Adrenal gland (tissue), 12 donors: ENCODE data around the gene PDGFB. TPM values are rescaled to one million over a fixed set of nuclear protein-coding genes. Genes with fewer than 3 reads are reported as not detected.

Source experiments
- DNase-seq, 7 donors: peaks; one replicate each; pipeline ENCODE4 v3.0.0-alpha.2; 2019 to 2020
- H3K27ac ChIP-seq, 5 donors: fragments of 200-600 bp; sonication (generic) in 4 of 5; 1 replicate in 3 of 5; 2 replicates in 2 of 5; pipeline versions ENCODE4 v1.5.1 to v1.8.0; 2016 to 2020; ENCODE audit warnings: mild to moderate bottlenecking in 1 of 5
- H3K27me3 ChIP-seq: fragments of 200-600 bp; 2 replicates; pipeline ENCODE4 v1.8.0; 2021
- H3K36me3 ChIP-seq, 2 donors: fragments of 200-600 bp; replicated peaks in 1 of 2; 1 replicate in 1 of 2; 2 replicates in 1 of 2; pipeline versions ENCODE4 v1.5.1 to v1.8.0; 2018 to 2022
- H3K4me1 ChIP-seq, 2 donors: fragments of 200-600 bp; replicated peaks in 1 of 2; 1 replicate in 1 of 2; 2 replicates in 1 of 2; pipeline versions ENCODE4 v1.5.1 to v1.8.0; 2018 to 2021
- H3K4me3 ChIP-seq, 4 donors: fragments of 200-600 bp; sonication (generic) in 3 of 4; one replicate each; pipeline ENCODE4 v1.5.1; 2016 to 2018
- H3K9me3 ChIP-seq, 3 donors: fragments of 200-600 bp; sonication (generic) in 1 of 3; replicated peaks in 1 of 3; 1 replicate in 2 of 3; 2 replicates in 1 of 3; pipeline versions ENCODE4 v1.5.1 to v1.8.0; 2016 to 2021
- CTCF ChIP-seq, 6 experiments: fragments of 450-650 bp in 4 of 6; fragments of 200-600 bp in 2 of 6; sonication (generic) in 1 of 6; IDR thresholded peaks; 1 replicate in 5 of 6; 2 replicates in 1 of 6; pipeline versions ENCODE4 v1.5.1 to v1.8.0; 2016 to 2021; ENCODE audit warnings: antibody characterized with exemption in 6 of 6, mild to moderate bottlenecking in 2 of 6, moderate library complexity in 1 of 6
- POLR2A ChIP-seq, 2 donors: fragments of 450-650 bp; IDR thresholded peaks; one replicate each; pipeline ENCODE4 v1.6.1; 2017; ENCODE audit warnings: antibody characterized with exemption in 2 of 2, mild to moderate bottlenecking in 2 of 2, moderate library complexity in 1 of 2
- WGBS, 4 donors: extraction: QIAGEN DNeasy Blood & Tissue Kit in 2 of 4; methylation state at CpG; one replicate each; pipeline versions ENCODE4 v1.1.5 to v1.1.7; 2013 to 2017; 5-methylcytosine and 5-hydroxymethylcytosine counted together
- intact Hi-C, 2 donors: fragments of 100-400 bp; cut with DNase I; formaldehyde crosslinking; loops; one replicate each; pipeline versions ENCODE4 v1.14.1 to v1.15.0; 2022 to 2023
- polyA plus RNA-seq, 3 donors: library from polyadenylated mRNA; stranded (reverse); fragments of 200-250 nt in 2 of 3; fragments of 350-450 nt in 1 of 3; fragmentation: Illumina TruSeq in 1 of 3; extraction: RNeasy Lipid Tissue Mini Kit (QIAGEN cat#74804) in 1 of 3; gene quantifications; one replicate each; pipeline ENCODE4 v1.2.3, GENCODE V29; 2013 to 2014
- total RNA-seq, 9 donors: library from RNA; depleted of rRNA in 4 of 9; stranded (reverse); fragments of >200 nt in 4 of 9; fragments of 120-200 nt in 1 of 9; fragmentation: NEBNext Ultra II Directional in 1 of 9; extraction: Animal tissue kit (Norgen Biotek cat#: 25700) in 1 of 9; gene quantifications; one replicate each; pipeline versions ENCODE4 v1.1.0 to v1.2.4, GENCODE V29; 2013 to 2023
- donor health status: healthy with polysubstance abuse.
- donor health status: Bipolar disorder and iron deficiency.
- donor health status: DM: yes; HTN: yes; CAD: no.
- donor health status: DM: no; HTN: no; CAD: no.
- donor health status: DM: no; HTN: no; CAD: no.
- donor health status: DM: yes; HTN: yes; CAD: no.

Gene PDGFB
- total and polyA plus RNA-seq, 12 donors = 1.8 to 10.9 (median 6.1) TPM

GRCh38 chr22:39173787-39174497, 70.8 kb downstream of the PDGFB start:
- peak in 1 of 7 donors; percentile 56 for DNase-seq
- intact Hi-C loops = loop anchor here (2.0 to 10.0 kb wide), 3 partner anchors 143 to 351 kb away; partner anchors contain the start of gene ATF4 (in 1 of the 2)
- Histone ChIP-seq H3K4me3 (no peak overlapping the region), H3K4me1 (peaks cover 27 to 48% of the 10 kb centered on the region in 2 donors), H3K36me3 (no peaks in the 10 kb centered on the region), H3K9me3 (no peaks in the 10 kb centered on the region), H3K27me3 (no peaks in the 10 kb centered on the region), H3K27ac (peak overlapping the region in 4 of 5 donors; percentile 37 to 89 (median 74))
- WGBS, 4 donors = 70 to 79% (median 77%) methylated on average over 11 of the region's 11 CpGs
- TF ChIP-seq CTCF (IDR thresholded peaks at IDR 0.05) = no peak
- TF ChIP-seq POLR2A (IDR thresholded peaks at IDR 0.05) = no peak

Other genes starting within 250 kb of the PDGFB start
- gene APOBEC3C, start 230.7 kb downstream of the PDGFB start, total RNA-seq = 10 to 100 TPM; 10.6 to 88.2 (median 39.6) TPM
- 10 to 100 TPM; 38.5 to 62.0 (median 42.9) TPM for gene APOBEC3C, start 230.7 kb downstream of the PDGFB start, polyA plus RNA-seq
- gene APOBEC3D, start 223.9 kb downstream of the PDGFB start, total RNA-seq = 1 to 10 TPM; 1.8 to 7.9 (median 5.8) TPM
- 1 to 10 TPM; 1.8 to 4.8 (median 2.0) TPM for gene APOBEC3D, start 223.9 kb downstream of the PDGFB start, polyA plus RNA-seq
- 10 to 100 TPM in 7 of 9 donors, 1 to 10 TPM in 2; 7.0 to 22.1 (median 10.6) TPM for gene APOBEC3F, start 204.1 kb downstream of the PDGFB start, total RNA-seq
- gene APOBEC3F, start 204.1 kb downstream of the PDGFB start, polyA plus RNA-seq = 10 to 100 TPM in 2 of 3 donors, 1 to 10 TPM in 1; 8.6 to 20.2 (median 12.9) TPM
- 10 to 100 TPM in 8 of 9 donors, 1 to 10 TPM in 1; 7.4 to 29.3 (median 15.2) TPM for gene APOBEC3G, start 167.7 kb downstream of the PDGFB start, total RNA-seq
- 10 to 100 TPM; 11.6 to 19.4 (median 16.3) TPM for gene APOBEC3G, start 167.7 kb downstream of the PDGFB start, polyA plus RNA-seq
- 1 to 10 TPM in 2 of 9 donors, under 1 TPM in 4, not detected in 3; 0.32 to 8.6 (median 0.74) TPM for gene APOBEC3H, start 147.7 kb downstream of the PDGFB start, total RNA-seq
- 1 to 10 TPM in 1 of 3 donors, under 1 TPM in 2; 0.15 to 1.8 (median 0.51) TPM for gene APOBEC3H, start 147.7 kb downstream of the PDGFB start, polyA plus RNA-seq
- 10 to 100 TPM in 8 of 9 donors, 1 to 10 TPM in 1; 2.7 to 89.2 (median 63.1) TPM for gene CBX7, start 92.3 kb downstream of the PDGFB start, total RNA-seq
- 10 to 100 TPM; 11.8 to 52.4 (median 26.3) TPM for gene CBX7, start 92.3 kb downstream of the PDGFB start, polyA plus RNA-seq
- 1,000 to 10,000 TPM; 1,374 to 2,518 (median 1,917) TPM for gene RPL3, start 74.6 kb upstream of the PDGFB start, total RNA-seq
- gene RPL3, start 74.6 kb upstream of the PDGFB start, polyA plus RNA-seq = 1,000 to 10,000 TPM; 1,433 to 2,713 (median 2,271) TPM
- 10 to 100 TPM in 8 of 9 donors, 1 to 10 TPM in 1; 9.3 to 80.0 (median 31.7) TPM for gene SYNGR1, start 105.0 kb upstream of the PDGFB start, total RNA-seq
- 10 to 100 TPM in 2 of 3 donors, 1 to 10 TPM in 1; 8.5 to 26.4 (median 18.6) TPM for gene SYNGR1, start 105.0 kb upstream of the PDGFB start, polyA plus RNA-seq
- gene TAB1, start 154.8 kb upstream of the PDGFB start, total RNA-seq = 10 to 100 TPM; 16.2 to 38.0 (median 23.5) TPM
- 10 to 100 TPM in 2 of 3 donors, 1 to 10 TPM in 1; 9.3 to 31.4 (median 20.6) TPM for gene TAB1, start 154.8 kb upstream of the PDGFB start, polyA plus RNA-seq
- 1 to 10 TPM; 1.0 to 6.9 (median 2.3) TPM for gene MGAT3, start 212.0 kb upstream of the PDGFB start, total RNA-seq
- 1 to 10 TPM in 2 of 3 donors, under 1 TPM in 1; 0.42 to 1.4 (median 1.2) TPM for gene MGAT3, start 212.0 kb upstream of the PDGFB start, polyA plus RNA-seq